Gastrocnemius medialis (tissue), 4 donors: Measurements from ENCODE around the gene SH3GLB1. TPM values are rescaled to one million over a fixed set of nuclear protein-coding genes. Genes with fewer than 3 reads are reported as not detected.

ENCODE experiments used
- ATAC-seq, 2 donors: fragments of 150-250 bp; one replicate each; pipeline ENCODE4 v1.9.1; 2016
- DNase-seq, 2 donors: peaks; one replicate each; pipeline ENCODE4 v3.0.0-alpha.2; 2019
- H3K27ac ChIP-seq, 4 donors: fragments of 200-600 bp; sonication (generic); 1 replicate in 1 of 4; 2 replicates in 3 of 4; pipeline ENCODE4 v1.5.1; 2016 to 2018; ENCODE audit warnings: mild to moderate bottlenecking in 2 of 4, moderate library complexity in 1 of 4
- H3K27me3 ChIP-seq, 3 donors: fragments of 200-600 bp; sonication (generic) in 2 of 3; 1 replicate in 1 of 3; 2 replicates in 2 of 3; pipeline versions ENCODE4 v1.5.1 to v1.6.0; 2016 to 2019; ENCODE audit warnings: mild to moderate bottlenecking in 1 of 3, moderate library complexity in 1 of 3
- H3K36me3 ChIP-seq, 2 donors: fragments of 200-600 bp; sonication (generic) in 1 of 2; one replicate each; pipeline ENCODE4 v1.5.1; 2017 to 2018
- H3K4me1 ChIP-seq, 2 donors: fragments of 200-600 bp; sonication (generic) in 1 of 2; one replicate each; pipeline ENCODE4 v1.5.1; 2016 to 2017; ENCODE audit warnings: mild to moderate bottlenecking in 2 of 2
- H3K4me3 ChIP-seq, 4 donors: fragments of 200-600 bp; sonication (generic) in 3 of 4; 1 replicate in 1 of 4; 2 replicates in 3 of 4; pipeline ENCODE4 v1.5.1; 2016 to 2019; ENCODE audit warnings: mild to moderate bottlenecking in 2 of 4
- H3K9me3 ChIP-seq, 3 donors: fragments of 200-600 bp; sonication (generic) in 2 of 3; 1 replicate in 1 of 3; 2 replicates in 2 of 3; pipeline ENCODE4 v1.5.1; 2016 to 2019
- CTCF ChIP-seq, 5 experiments: fragments of 450-650 bp in 3 of 5; fragments of 200-600 bp in 2 of 5; sonication (generic) in 2 of 5; IDR thresholded peaks in 4 of 5; conservative IDR thresholded peaks in 1 of 5; 1 replicate in 4 of 5; 2 replicates in 1 of 5; pipeline ENCODE4 v1.5.1; 2016 to 2019; ENCODE audit warnings: antibody characterized with exemption in 5 of 5, mild to moderate bottlenecking in 3 of 5, moderate library complexity in 3 of 5
- POLR2A ChIP-seq, 2 donors: fragments of 450-650 bp; IDR thresholded peaks; one replicate each; pipeline ENCODE4 v1.6.1; 2017; ENCODE audit warnings: antibody characterized with exemption in 2 of 2, mild to moderate bottlenecking in 2 of 2, moderate library complexity in 2 of 2
- in situ Hi-C, 4 donors: fragments of 200-750 bp; cut with MboI; loops; one replicate each; pipeline versions ENCODE4 v1.15.0 to v1.8.0; 2017; ENCODE audit warnings: low sequenced_read_pairs in 4 of 4
- intact Hi-C: fragments of 100-400 bp; cut with DNase I; formaldehyde crosslinking; loops from one replicate; pipeline ENCODE4 v1.15.1; 2023; ENCODE audit warnings: low total_unique reads
- total RNA-seq, 4 donors: library from RNA; depleted of rRNA; stranded (reverse); fragments of >200 nt; gene quantifications; one replicate each; pipeline versions ENCODE4 v1.1.0 to v1.2.3, GENCODE V29; 2016

The SH3GLB1 gene
- total RNA-seq, 4 donors from 2014 or later, result 76.6 to 168 (median 112) TPM

GRCh38 chr1:86708920-86709319 lies 4.5 kb downstream of the SH3GLB1 start:
- ATAC-seq (no peak), DNase-seq (no peak)
- H3K4me3 ChIP-seq, result peak overlapping the region in 3 of 4 donors; percentile 13 to 89 (median 20)
- intact Hi-C loops (loop anchor here (10.0 kb wide), 4 partner anchors 256 to 1134 kb away; partner anchors contain the start of gene ODF2L), in situ Hi-C loops (loop anchor here in 3 of 4 donors (10.0 to 25.0 kb wide), 4 partner anchors 203 to 628 kb away; partner anchors contain the start of genes HS2ST1 (in 2 of the 3), SELENOF (in 2 of the 3), LMO4 (in 1 of the 3) and ODF2L (in 1 of the 3))
- TF ChIP-seq CTCF (IDR thresholded peaks at IDR 0.05 in 4 of 5, conservative IDR thresholded peaks at IDR 0.05 in 1 of 5) (no peak), POLR2A (IDR thresholded peaks at IDR 0.05) (no peak)
- no peaks in the 10 kb centered on the region for H3K9me3 ChIP-seq
- peaks cover 72 to 74% of the 10 kb centered on the region in 2 donors for H3K4me1 ChIP-seq
- no peaks in the 10 kb centered on the region for H3K36me3 ChIP-seq
- no peaks in the 10 kb centered on the region for H3K27me3 ChIP-seq
- peak overlapping the region; percentile 91 to 98 (median 97) for H3K27ac ChIP-seq

- DNase-seq, result no peak
- Histone ChIP-seq H3K27ac (peak overlapping the region; percentile 91 to 98 (median 97)), H3K4me1 (peaks cover 95 to 99% of the 10 kb centered on the region in 2 donors), H3K36me3 (no peaks in the 10 kb centered on the region), H3K9me3 (no peaks in the 10 kb centered on the region), H3K27me3 (no peaks in the 10 kb centered on the region), H3K4me3 (no peak overlapping the region)
- TF ChIP-seq POLR2A (IDR thresholded peaks at IDR 0.05), result no peak
- TF ChIP-seq CTCF (IDR thresholded peaks at IDR 0.05 in 4 of 5, conservative IDR thresholded peaks at IDR 0.05 in 1 of 5), result no peak
- intact Hi-C loops (no loop called here), in situ Hi-C loops (loop anchor here in 3 of 4 donors (25.0 kb wide), 3 partner anchors 200 to 625 kb away; partner anchors contain the start of genes HS2ST1 (in 1 of the 3), LMO4 (in 1 of the 3), ODF2L (in 1 of the 3) and SELENOF (in 1 of the 3))
- ATAC-seq, result no peak
These were observed 7.9 kb downstream of the SH3GLB1 start for GRCh38 chr1:86712088-86712860.

GRCh38 chr1:86713477-86713876 lies 9.1 kb downstream of the SH3GLB1 start:
- no peak overlapping the region for H3K4me3 ChIP-seq
- peaks cover 92 to 99% of the 10 kb centered on the region in 2 donors for H3K4me1 ChIP-seq
- H3K27me3 ChIP-seq, result no peaks in the 10 kb centered on the region
- DNase-seq (no peak), ATAC-seq (no peak)
- no peaks in the 10 kb centered on the region for H3K36me3 ChIP-seq
- H3K27ac ChIP-seq, result peak overlapping the region; percentile 91 to 98 (median 97)
- in situ Hi-C loops, result loop anchor here in 3 of 4 donors (25.0 kb wide), 3 partner anchors 199 to 624 kb away; partner anchors contain the start of genes HS2ST1 (in 1 of the 3), LMO4 (in 1 of the 3), ODF2L (in 1 of the 3) and SELENOF (in 1 of the 3)
- H3K9me3 ChIP-seq, result no peaks in the 10 kb centered on the region
- no peak for TF ChIP-seq CTCF (IDR thresholded peaks at IDR 0.05 in 4 of 5, conservative IDR thresholded peaks at IDR 0.05 in 1 of 5)
- TF ChIP-seq POLR2A (IDR thresholded peaks at IDR 0.05), result no peak
- intact Hi-C loops, result no loop called here

- H3K4me1 ChIP-seq, result peaks cover 92 to 99% of the 10 kb centered on the region in 2 donors
- TF ChIP-seq POLR2A (IDR thresholded peaks at IDR 0.05) (no peak), CTCF (IDR thresholded peaks at IDR 0.05 in 4 of 5, conservative IDR thresholded peaks at IDR 0.05 in 1 of 5) (no peak)
These were observed 9.8 kb downstream of the SH3GLB1 start for GRCh38 chr1:86714159-86714558.

More at GRCh38 chr1:86714159-86714558, 9.8 kb downstream of the SH3GLB1 start:
- no peaks in the 10 kb centered on the region for H3K36me3 ChIP-seq
- ATAC-seq (peak; percentile 90 to 95), DNase-seq (peak in 1 of 2 donors; percentile 46)
- in situ Hi-C loops, result loop anchor here in 3 of 4 donors (25.0 kb wide), 3 partner anchors 198 to 623 kb away; partner anchors contain the start of genes HS2ST1 (in 1 of the 3), LMO4 (in 1 of the 3), ODF2L (in 1 of the 3) and SELENOF (in 1 of the 3)
- peak overlapping the region in 3 of 4 donors; percentile 6 to 27 (median 20) for H3K4me3 ChIP-seq
- no peaks in the 10 kb centered on the region for H3K9me3 ChIP-seq
- intact Hi-C loops, result no loop called here
- peak overlapping the region; percentile 91 to 98 (median 97) for H3K27ac ChIP-seq
- H3K27me3 ChIP-seq, result no peaks in the 10 kb centered on the region
